Sigmoid colon (tissue), 3 donors: Measurements from ENCODE around the gene FBXO45.

Source experiments
- POLR2A ChIP-seq, 2 donors: fragments of 450-650 bp; IDR thresholded peaks; one replicate each; pipeline ENCODE4 v1.6.1; 2016; ENCODE audit warnings: antibody characterized with exemption in 2 of 2, mild to moderate bottlenecking in 2 of 2, moderate library complexity in 2 of 2
- TF ChIP-seq, protein P1 (sequence below), 4 experiments: fragments of 450-650 bp in 3 of 4; fragments of 200-600 bp in 1 of 4; IDR thresholded peaks; one replicate each; pipeline ENCODE4 v1.5.1; 2016 to 2019; ENCODE audit warnings: antibody characterized with exemption in 4 of 4, mild to moderate bottlenecking in 3 of 4, moderate library complexity in 2 of 4

DNA sequence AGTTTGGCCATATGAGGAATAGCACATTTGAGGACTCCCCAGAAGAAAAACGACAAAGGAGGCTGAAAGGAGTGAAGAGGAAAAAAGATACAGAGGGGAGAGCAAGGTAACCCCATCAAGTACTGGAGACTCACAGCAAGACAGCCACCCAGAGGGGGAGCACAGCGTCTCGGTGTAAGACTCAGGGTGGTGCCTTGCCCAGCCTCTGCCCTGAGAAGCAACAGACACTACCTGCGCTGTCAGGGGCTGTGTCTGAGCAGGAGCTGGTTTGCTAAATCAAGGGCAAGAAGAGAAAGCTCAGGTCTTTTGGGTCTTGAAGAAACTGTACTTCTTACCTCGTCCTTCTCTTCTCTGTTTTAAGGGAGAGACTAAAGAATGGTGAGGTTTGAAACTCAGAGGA, 27.9 kb downstream of the FBXO45 start:
- no peak for TF ChIP-seq POLR2A (IDR thresholded peaks at IDR 0.05)
- TF ChIP-seq, protein P1, sequence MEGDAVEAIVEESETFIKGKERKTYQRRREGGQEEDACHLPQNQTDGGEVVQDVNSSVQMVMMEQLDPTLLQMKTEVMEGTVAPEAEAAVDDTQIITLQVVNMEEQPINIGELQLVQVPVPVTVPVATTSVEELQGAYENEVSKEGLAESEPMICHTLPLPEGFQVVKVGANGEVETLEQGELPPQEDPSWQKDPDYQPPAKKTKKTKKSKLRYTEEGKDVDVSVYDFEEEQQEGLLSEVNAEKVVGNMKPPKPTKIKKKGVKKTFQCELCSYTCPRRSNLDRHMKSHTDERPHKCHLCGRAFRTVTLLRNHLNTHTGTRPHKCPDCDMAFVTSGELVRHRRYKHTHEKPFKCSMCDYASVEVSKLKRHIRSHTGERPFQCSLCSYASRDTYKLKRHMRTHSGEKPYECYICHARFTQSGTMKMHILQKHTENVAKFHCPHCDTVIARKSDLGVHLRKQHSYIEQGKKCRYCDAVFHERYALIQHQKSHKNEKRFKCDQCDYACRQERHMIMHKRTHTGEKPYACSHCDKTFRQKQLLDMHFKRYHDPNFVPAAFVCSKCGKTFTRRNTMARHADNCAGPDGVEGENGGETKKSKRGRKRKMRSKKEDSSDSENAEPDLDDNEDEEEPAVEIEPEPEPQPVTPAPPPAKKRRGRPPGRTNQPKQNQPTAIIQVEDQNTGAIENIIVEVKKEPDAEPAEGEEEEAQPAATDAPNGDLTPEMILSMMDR (IDR thresholded peaks at IDR 0.05) = no peak
